ENCODE results near the gene MOV10. TPM values are rescaled to one million over a fixed set of nuclear protein-coding genes. Genes with fewer than 3 reads are reported as not detected.
A peak's percentile ranks its signal among the peaks of the same experiment; 100 is the strongest.

Gene MOV10
- total RNA-seq, 1 donor = 38.7 TPM

DNA sequence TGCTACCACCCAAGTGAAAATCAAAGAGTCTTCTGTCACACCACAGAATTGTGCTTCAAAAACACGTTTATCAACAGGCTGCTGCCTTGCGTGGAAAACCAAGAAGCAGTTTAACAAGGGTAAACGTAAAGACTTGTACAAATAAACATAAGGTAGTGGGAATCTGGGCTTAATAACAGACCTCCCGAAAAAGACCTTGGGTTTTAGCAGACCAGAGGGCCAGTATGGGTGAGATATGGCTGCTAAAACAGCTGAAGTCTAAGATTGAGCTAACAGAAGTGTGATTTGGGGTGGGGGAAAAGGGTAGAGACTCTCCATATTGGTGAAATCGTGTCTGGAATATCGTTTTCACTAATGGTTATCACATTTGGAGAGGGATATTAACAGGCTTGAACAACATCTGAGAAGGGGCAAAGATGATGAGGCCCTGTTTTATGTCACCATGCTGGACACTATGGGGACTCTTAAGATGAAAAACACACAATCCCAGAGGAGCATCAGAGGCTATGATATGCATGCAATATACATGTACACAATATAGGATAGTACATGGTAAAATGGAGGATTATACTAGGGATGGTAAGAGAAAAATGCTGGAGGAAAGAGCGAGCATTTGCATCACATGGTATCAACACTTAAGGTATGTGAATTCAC lies 1.4 kb downstream of the MOV10 start:
- peak overlapping the region; percentile 62 for H3K27ac ChIP-seq (ENCODE audit: low read depth, low read length)
- H2AFZ ChIP-seq (ENCODE audit: low read length) = peak overlapping the region; percentile 67
- H3K27me3 ChIP-seq (ENCODE audit: insufficient read depth, low read length) = no peaks in the 10 kb centered on the region
- peak overlapping the region; percentile 85 for H3K4me2 ChIP-seq (ENCODE audit: insufficient read depth, low read length)
- no peak for TF ChIP-seq CTCF (IDR thresholded peaks at IDR 0.05; ENCODE audit: extremely low read depth, low read depth, low read length)
- peaks cover 6% of the 10 kb centered on the region for H4K20me1 ChIP-seq (ENCODE audit: insufficient read depth, low read length)
- H3K36me3 ChIP-seq (ENCODE audit: insufficient read depth, low read length) = peaks cover 12% of the 10 kb centered on the region
- peaks cover 54% of the 10 kb centered on the region for H3K79me2 ChIP-seq (ENCODE audit: insufficient read depth, low read length)
- H3K4me1 ChIP-seq (ENCODE audit: insufficient read depth, low read length) = peaks cover 23% of the 10 kb centered on the region
- no peak for DNase-seq (ENCODE audit: insufficient read length, low spot score, missing footprints)
- no peaks in the 10 kb centered on the region for H3K9me3 ChIP-seq (ENCODE audit: low read depth, low read length)
- H3K4me3 ChIP-seq (ENCODE audit: insufficient read depth, low read length) = peak overlapping the region; percentile 89

- H3K36me3 ChIP-seq (ENCODE audit: insufficient read depth, low read length) = peaks cover 11% of the 10 kb centered on the region
- H3K27ac ChIP-seq (ENCODE audit: low read depth, low read length) = no peak overlapping the region
- H4K20me1 ChIP-seq (ENCODE audit: insufficient read depth, low read length) = peaks cover 6% of the 10 kb centered on the region
- no peaks in the 10 kb centered on the region for H3K27me3 ChIP-seq (ENCODE audit: insufficient read depth, low read length)
- no peak overlapping the region for H3K4me3 ChIP-seq (ENCODE audit: insufficient read depth, low read length)
- H3K4me1 ChIP-seq (ENCODE audit: insufficient read depth, low read length) = peaks cover 23% of the 10 kb centered on the region
- H3K4me2 ChIP-seq (ENCODE audit: insufficient read depth, low read length) = no peak overlapping the region
- no peak overlapping the region for H2AFZ ChIP-seq (ENCODE audit: low read length)
- H3K9me3 ChIP-seq (ENCODE audit: low read depth, low read length) = no peaks in the 10 kb centered on the region
- TF ChIP-seq CTCF (IDR thresholded peaks at IDR 0.05; ENCODE audit: extremely low read depth, low read depth, low read length) = no peak
- peaks cover 54% of the 10 kb centered on the region for H3K79me2 ChIP-seq (ENCODE audit: insufficient read depth, low read length)
- DNase-seq (ENCODE audit: insufficient read length, low spot score, missing footprints) = no peak
Measured at GRCh38 chr1:112676543-112676942, 2.1 kb downstream of the MOV10 start.

DNA sequence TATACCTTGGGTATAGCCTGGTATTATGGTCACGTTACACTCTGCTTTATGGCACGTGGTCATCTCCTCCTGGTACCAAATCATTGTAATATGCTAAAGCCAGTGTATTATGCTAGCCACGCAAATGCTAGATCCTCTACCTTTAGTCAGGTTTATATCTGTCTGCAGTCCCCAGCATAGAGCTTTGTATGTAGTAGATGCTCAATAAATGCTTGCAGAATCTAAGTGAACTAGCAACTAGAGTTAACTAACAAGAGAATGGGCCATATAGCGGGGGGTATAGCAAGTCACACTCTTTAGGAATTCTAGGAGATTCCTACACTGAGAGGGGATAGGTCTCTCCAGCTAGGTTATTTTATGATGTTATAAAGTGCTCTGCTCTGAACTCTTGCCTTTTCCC lies 3.0 kb downstream of the MOV10 start:
- Histone ChIP-seq H3K79me2 (ENCODE audit: insufficient read depth, low read length) (peaks cover 59% of the 10 kb centered on the region), H2AFZ (ENCODE audit: low read length) (no peak overlapping the region), H3K27me3 (ENCODE audit: insufficient read depth, low read length) (no peaks in the 10 kb centered on the region), H3K4me2 (ENCODE audit: insufficient read depth, low read length) (no peak overlapping the region), H4K20me1 (ENCODE audit: insufficient read depth, low read length) (peaks cover 9% of the 10 kb centered on the region), H3K4me1 (ENCODE audit: insufficient read depth, low read length) (peaks cover 23% of the 10 kb centered on the region), H3K27ac (ENCODE audit: low read depth, low read length) (no peak overlapping the region), H3K36me3 (ENCODE audit: insufficient read depth, low read length) (peaks cover 1% of the 10 kb centered on the region), H3K4me3 (ENCODE audit: insufficient read depth, low read length) (no peak overlapping the region), H3K9me3 (ENCODE audit: low read depth, low read length) (no peaks in the 10 kb centered on the region)
- no peak for DNase-seq (ENCODE audit: insufficient read length, low spot score, missing footprints)
- TF ChIP-seq CTCF (IDR thresholded peaks at IDR 0.05; ENCODE audit: extremely low read depth, low read depth, low read length) = no peak

DNA sequence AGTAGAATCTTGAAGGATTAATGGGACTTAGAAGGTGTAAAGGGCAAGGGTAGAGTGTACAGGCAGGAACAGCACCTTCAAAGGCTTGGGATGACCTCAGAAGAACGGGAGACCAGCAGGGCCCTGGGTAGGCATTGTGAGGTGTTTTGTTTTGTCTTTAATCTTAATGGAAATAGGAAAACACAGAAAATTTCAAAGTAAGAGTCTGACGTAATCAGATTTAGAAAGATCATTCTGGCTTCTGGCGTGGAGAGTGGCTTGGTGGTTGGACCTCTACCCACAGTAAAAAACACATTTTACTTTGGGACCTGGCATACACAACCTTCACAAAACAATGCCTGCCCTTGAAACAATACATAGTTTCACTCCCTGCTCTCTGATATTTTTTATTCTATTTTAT lies 4.1 kb downstream of the MOV10 start:
- no peak overlapping the region for H3K27ac ChIP-seq (ENCODE audit: low read depth, low read length)
- H2AFZ ChIP-seq (ENCODE audit: low read length) = no peak overlapping the region
- H4K20me1 ChIP-seq (ENCODE audit: insufficient read depth, low read length) = peaks cover 9% of the 10 kb centered on the region
- no peaks in the 10 kb centered on the region for H3K27me3 ChIP-seq (ENCODE audit: insufficient read depth, low read length)
- no peak for DNase-seq (ENCODE audit: insufficient read length, low spot score, missing footprints)
- no peak overlapping the region for H3K4me2 ChIP-seq (ENCODE audit: insufficient read depth, low read length)
- H3K4me3 ChIP-seq (ENCODE audit: insufficient read depth, low read length) = no peak overlapping the region
- peaks cover 13% of the 10 kb centered on the region for H3K4me1 ChIP-seq (ENCODE audit: insufficient read depth, low read length)
- peaks cover 67% of the 10 kb centered on the region for H3K79me2 ChIP-seq (ENCODE audit: insufficient read depth, low read length)
- no peaks in the 10 kb centered on the region for H3K9me3 ChIP-seq (ENCODE audit: low read depth, low read length)
- TF ChIP-seq CTCF (IDR thresholded peaks at IDR 0.05; ENCODE audit: extremely low read depth, low read depth, low read length) = no peak
- H3K36me3 ChIP-seq (ENCODE audit: insufficient read depth, low read length) = no peaks in the 10 kb centered on the region
